Activated CD4-positive, alpha-beta memory T cell treated with anti-CD3 and anti-CD28 coated beads for 36 hours (primary cell): ENCODE measurements around the gene NDRG4. TPM values are rescaled to one million over a fixed set of nuclear protein-coding genes. Genes with fewer than 3 reads are reported as not detected.

Experiments
- CTCF ChIA-PET: fragments of 350-600 bp; sonication (Branson Sonifier 250); formaldehyde crosslinking; loops from one replicate; lab custom pipeline; 2021; ENCODE audit warnings: antibody characterized with exemption, inconsistent platforms; lab: Charles Lee
- POLR2A ChIA-PET: fragments of 350-600 bp; sonication (Branson Sonifier 250); formaldehyde crosslinking; loops from one replicate; lab custom pipeline; 2021; ENCODE audit warnings: antibody characterized with exemption; lab: Charles Lee
- DNase-seq: peaks from one replicate; pipeline ENCODE4 v3.0.0-alpha.2; 2020
- H3K27ac Mint-ChIP-seq: one replicate; pipeline ENCODE4 v1.8.0; 2021; ENCODE audit warnings: mixed read lengths
- H3K27me3 Mint-ChIP-seq: one replicate; pipeline ENCODE4 v1.8.0; 2021; ENCODE audit warnings: mixed read lengths
- H3K36me3 Mint-ChIP-seq: one replicate; pipeline ENCODE4 v1.8.0; 2021; ENCODE audit warnings: mixed read lengths
- H3K4me1 Mint-ChIP-seq: one replicate; pipeline ENCODE4 v1.8.0; 2021; ENCODE audit warnings: low read depth, mixed read lengths
- H3K4me3 Mint-ChIP-seq: one replicate; pipeline ENCODE4 v1.8.0; 2021; ENCODE audit warnings: mild to moderate bottlenecking, mixed read lengths
- H3K9me3 Mint-ChIP-seq: one replicate; pipeline ENCODE4 v1.8.0; 2021; ENCODE audit warnings: mixed read lengths
- intact Hi-C: fragments of 100-400 bp; cut with micrococcal nuclease; formaldehyde crosslinking; loops from one replicate; pipeline ENCODE4 v1.15.1; 2023
- total RNA-seq, 2 experiments: library from RNA; stranded (reverse); gene quantifications; one replicate each; pipeline ENCODE4 v1.2.3, GENCODE V29; 2021

Gene NDRG4
- total RNA-seq, result 1 to 10 TPM; 1.3 to 1.6 TPM

- peaks cover 25% of the 10 kb centered on the region for H3K4me1 Mint-ChIP-seq
- H3K27ac Mint-ChIP-seq, result no peak within 1 kb of the TSS
- ChIA-PET CTCF (interaction anchor here (0.6 to 3.1 kb wide), 5 partner anchors 12 to 689 kb away, joined by 3 to 13 read pairs (median 9); no protein-coding TSS in a partner anchor), POLR2A (no interaction called here)
- peaks cover 10% of the 10 kb centered on the region for H3K27me3 Mint-ChIP-seq
- H3K4me3 Mint-ChIP-seq, result peak within 1 kb of the TSS; percentile 67
- DNase-seq, result peak; percentile 59
- H3K36me3 Mint-ChIP-seq, result no peaks in the 10 kb centered on the region
- intact Hi-C loops, result loop anchor here (5.0 kb wide), 1 partner anchor 258 kb away; no protein-coding TSS in a partner anchor
- H3K9me3 Mint-ChIP-seq, result no peaks in the 10 kb centered on the region
These were observed at the start of gene NDRG4 for GRCh38 chr16:58499615-58500351. Gene NDRG4 (plus strand): TSS chr16:58500143. CDS start chr16:58500249, 106 bp downstream.

- Mint-ChIP-seq H3K4me1 (no peaks in the 10 kb centered on the region), H3K9me3 (no peaks in the 10 kb centered on the region), H3K4me3 (no peak overlapping the region), H3K27ac (no peak overlapping the region), H3K27me3 (peaks cover 10% of the 10 kb centered on the region), H3K36me3 (no peaks in the 10 kb centered on the region)
- ChIA-PET CTCF (no interaction called here), POLR2A (no interaction called here)
- no peak for DNase-seq
- intact Hi-C loops, result no loop called here
These were observed 49.4 kb upstream of the NDRG4 start for GRCh38 chr16:58450590-58450989.

- peaks cover 10% of the 10 kb centered on the region for H3K27me3 Mint-ChIP-seq
- no peak overlapping the region for H3K4me3 Mint-ChIP-seq
- CTCF ChIA-PET, result no interaction called here
- no peaks in the 10 kb centered on the region for H3K9me3 Mint-ChIP-seq
- no peak overlapping the region for H3K27ac Mint-ChIP-seq
- DNase-seq, result no peak
- POLR2A ChIA-PET, result no interaction called here
- intact Hi-C loops, result no loop called here
- H3K4me1 Mint-ChIP-seq, result no peaks in the 10 kb centered on the region
- no peaks in the 10 kb centered on the region for H3K36me3 Mint-ChIP-seq
These were observed 48.7 kb upstream of the NDRG4 start for GRCh38 chr16:58451265-58451689.

- ChIA-PET CTCF (interaction anchor here (0.6 to 1.2 kb wide), 2 partner anchors 34 to 35 kb away, joined by 3 read pairs; no protein-coding TSS in a partner anchor), POLR2A (no interaction called here)
- H3K27ac Mint-ChIP-seq, result no peak overlapping the region
- DNase-seq, result no peak
- no peaks in the 10 kb centered on the region for H3K9me3 Mint-ChIP-seq
- intact Hi-C loops, result no loop called here
- peaks cover 10% of the 10 kb centered on the region for H3K27me3 Mint-ChIP-seq
- H3K4me1 Mint-ChIP-seq, result no peaks in the 10 kb centered on the region
- no peak overlapping the region for H3K4me3 Mint-ChIP-seq
- H3K36me3 Mint-ChIP-seq, result no peaks in the 10 kb centered on the region
These were observed 48.0 kb upstream of the NDRG4 start for GRCh38 chr16:58451945-58452401.

GRCh38 chr16:58452640-58453039 lies 47.3 kb upstream of the NDRG4 start:
- no peak for DNase-seq
- Mint-ChIP-seq H3K4me1 (no peaks in the 10 kb centered on the region), H3K36me3 (no peaks in the 10 kb centered on the region), H3K9me3 (no peaks in the 10 kb centered on the region), H3K27me3 (peaks cover 10% of the 10 kb centered on the region), H3K4me3 (no peak overlapping the region), H3K27ac (no peak overlapping the region)
- ChIA-PET CTCF (interaction anchor here (1.2 kb wide), 1 partner anchor 35 kb away, joined by 3 read pairs; no protein-coding TSS in a partner anchor), POLR2A (no interaction called here)
- intact Hi-C loops, result no loop called here

GRCh38 chr16:58454178-58454577 lies 45.8 kb upstream of the NDRG4 start:
- Mint-ChIP-seq H3K36me3 (no peaks in the 10 kb centered on the region), H3K9me3 (no peaks in the 10 kb centered on the region), H3K27me3 (peaks cover 7% of the 10 kb centered on the region), H3K4me3 (no peak overlapping the region), H3K4me1 (peaks cover 2% of the 10 kb centered on the region), H3K27ac (no peak overlapping the region)
- no peak for DNase-seq
- CTCF ChIA-PET, result interaction anchor here (0.5 kb wide), 1 partner anchor 44 kb away, joined by 4 read pairs; no protein-coding TSS in a partner anchor
- intact Hi-C loops, result no loop called here
- POLR2A ChIA-PET, result no interaction called here

- Mint-ChIP-seq H3K9me3 (no peaks in the 10 kb centered on the region), H3K4me1 (peaks cover 8% of the 10 kb centered on the region), H3K27ac (no peak overlapping the region), H3K27me3 (peaks cover 4% of the 10 kb centered on the region), H3K4me3 (no peak overlapping the region), H3K36me3 (no peaks in the 10 kb centered on the region)
- CTCF ChIA-PET, result interaction anchor here (0.5 to 0.6 kb wide), 2 partner anchors 43 to 390 kb away, joined by 4 read pairs; no protein-coding TSS in a partner anchor
- no peak for DNase-seq
- intact Hi-C loops, result no loop called here
- POLR2A ChIA-PET, result no interaction called here
These were observed 45.1 kb upstream of the NDRG4 start for GRCh38 chr16:58454856-58455255.

GRCh38 chr16:58455750-58456149 lies 44.2 kb upstream of the NDRG4 start:
- peaks cover 2% of the 10 kb centered on the region for H3K27me3 Mint-ChIP-seq
- no peaks in the 10 kb centered on the region for H3K36me3 Mint-ChIP-seq
- intact Hi-C loops, result no loop called here
- no peak overlapping the region for H3K4me3 Mint-ChIP-seq
- H3K4me1 Mint-ChIP-seq, result peaks cover 8% of the 10 kb centered on the region
- CTCF ChIA-PET, result interaction anchor here (1.0 kb wide), 1 partner anchor 32 kb away, joined by 3 read pairs; no protein-coding TSS in a partner anchor
- POLR2A ChIA-PET, result no interaction called here
- no peak for DNase-seq
- no peak overlapping the region for H3K27ac Mint-ChIP-seq
- no peaks in the 10 kb centered on the region for H3K9me3 Mint-ChIP-seq

- Mint-ChIP-seq H3K9me3 (no peaks in the 10 kb centered on the region), H3K27me3 (peaks cover 4% of the 10 kb centered on the region), H3K36me3 (no peaks in the 10 kb centered on the region), H3K4me3 (no peak overlapping the region), H3K4me1 (peaks cover 8% of the 10 kb centered on the region), H3K27ac (no peak overlapping the region)
- POLR2A ChIA-PET, result no interaction called here
- no peak for DNase-seq
- CTCF ChIA-PET, result interaction anchor here (1.0 kb wide), 1 partner anchor 32 kb away, joined by 3 read pairs; no protein-coding TSS in a partner anchor
- intact Hi-C loops, result no loop called here
These were observed 43.8 kb upstream of the NDRG4 start for GRCh38 chr16:58456193-58456592.

GRCh38 chr16:58458606-58459343 lies 41.2 kb upstream of the NDRG4 start:
- H3K27ac Mint-ChIP-seq, result no peak overlapping the region
- ChIA-PET POLR2A (no interaction called here), CTCF (interaction anchor here (1.5 kb wide), 1 partner anchor 29 kb away, joined by 6 read pairs; no protein-coding TSS in a partner anchor)

GRCh38 chr16:58459344-58460218 lies 40.4 kb upstream of the NDRG4 start:
- ChIA-PET POLR2A (no interaction called here), CTCF (interaction anchor here (1.5 kb wide), 2 partner anchors 28 to 123 kb away, joined by 6 to 8 read pairs; no protein-coding TSS in a partner anchor)
- Mint-ChIP-seq H3K27me3 (peaks cover 19% of the 10 kb centered on the region), H3K36me3 (no peaks in the 10 kb centered on the region), H3K27ac (no peak overlapping the region), H3K4me3 (no peak overlapping the region), H3K4me1 (peaks cover 9% of the 10 kb centered on the region), H3K9me3 (no peaks in the 10 kb centered on the region)
- intact Hi-C loops, result no loop called here
- DNase-seq, result peak; percentile 85

More at GRCh38 chr16:58458606-58459343, 41.2 kb upstream of the NDRG4 start:
- DNase-seq, result no peak
- Mint-ChIP-seq H3K36me3 (no peaks in the 10 kb centered on the region), H3K9me3 (no peaks in the 10 kb centered on the region), H3K4me3 (no peak overlapping the region), H3K4me1 (peaks cover 8% of the 10 kb centered on the region), H3K27me3 (peaks cover 18% of the 10 kb centered on the region)
- intact Hi-C loops, result no loop called here
